GM18519 (cell line): ENCODE data around the gene PROM2.
"Not testable (repeated sequence)": the region's sequence is repeated elsewhere in the genome, so short reads cannot be mapped to it uniquely, and the experiment has no call there.

Experiments used
- ATAC-seq: cut with Tn5 transposase; IDR thresholded peaks from one replicate; pipeline ENCODE4 v1.9.1; 2021; ENCODE audit warnings: mild to moderate bottlenecking, moderate library complexity; ENCODE audit not compliant: unreplicated experiment, low FRiP score

The PROM2 gene

GRCh38 chr2:95274291-95275150 is at the start of gene PROM2:
PROM2 (plus strand) TSS chr2:95274449; CDS start chr2:95274586, 137 bp downstream.
- ATAC-seq = no peak

GRCh38 chr2:95225658-95226057 is 48.6 kb upstream of the PROM2 start:
- no peak for ATAC-seq

- ATAC-seq = no peak
These were observed 42.5 kb upstream of the PROM2 start for GRCh38 chr2:95231723-95232122.

- ATAC-seq = no peak
These were observed 42.0 kb upstream of the PROM2 start for GRCh38 chr2:95232232-95232631.

- ATAC-seq = no peak
These were observed 39.9 kb upstream of the PROM2 start for GRCh38 chr2:95234286-95234785.

GRCh38 chr2:95234816-95235215 is 39.4 kb upstream of the PROM2 start:
- ATAC-seq = no peak

- ATAC-seq = no peak
These were observed 36.1 kb upstream of the PROM2 start for GRCh38 chr2:95238131-95238530.

GRCh38 chr2:95240091-95240490 is 34.2 kb upstream of the PROM2 start:
- no peak for ATAC-seq

- ATAC-seq = no peak
These were observed 33.7 kb upstream of the PROM2 start for GRCh38 chr2:95240556-95240955.

- ATAC-seq = not testable (repeated sequence)
These were observed 32.2 kb upstream of the PROM2 start for GRCh38 chr2:95242084-95242483.

GRCh38 chr2:95258271-95258670 is 16.0 kb upstream of the PROM2 start:
- no peak for ATAC-seq

GRCh38 chr2:95260028-95261023 is 13.9 kb upstream of the PROM2 start:
- ATAC-seq = no peak

- ATAC-seq = no peak
These were observed 12.6 kb upstream of the PROM2 start for GRCh38 chr2:95261602-95262001.

GRCh38 chr2:95262896-95263542 is 11.2 kb upstream of the PROM2 start:
- no peak for ATAC-seq

- no peak for ATAC-seq
These were observed 9.6 kb upstream of the PROM2 start for GRCh38 chr2:95264624-95265023.

GRCh38 chr2:95265182-95265581 is 9.1 kb upstream of the PROM2 start:
- no peak for ATAC-seq

GRCh38 chr2:95266781-95267430 is 7.3 kb upstream of the PROM2 start:
- ATAC-seq = no peak

- ATAC-seq = no peak
These were observed 6.6 kb upstream of the PROM2 start for GRCh38 chr2:95267458-95268210.
